HG03575 (cell line): ENCODE results near the gene GDPD5.

Experiments
- ATAC-seq: cut with Tn5 transposase; IDR thresholded peaks from one replicate; pipeline ENCODE4 v1.9.1; 2021; ENCODE audit not compliant: unreplicated experiment, insufficient number of reproducible peaks, low FRiP score; ENCODE audit errors: extremely low read depth

GDPD5 gene

GRCh38 chr11:75479597-75480145, 46.1 kb downstream of the GDPD5 start:
- no peak for ATAC-seq

- no peak for ATAC-seq
These were observed 46.8 kb downstream of the GDPD5 start for GRCh38 chr11:75478783-75479596.

- ATAC-seq, result no peak
These were observed 48.2 kb downstream of the GDPD5 start for GRCh38 chr11:75477614-75477935.

- no peak for ATAC-seq
These were observed 48.8 kb downstream of the GDPD5 start for GRCh38 chr11:75476739-75477613.

- ATAC-seq, result no peak
These were observed 49.7 kb downstream of the GDPD5 start for GRCh38 chr11:75475767-75476650.

GRCh38 chr11:75474878-75475766, 50.6 kb downstream of the GDPD5 start:
- no peak for ATAC-seq

- no peak for ATAC-seq
These were observed 51.5 kb downstream of the GDPD5 start for GRCh38 chr11:75474240-75474639.

- ATAC-seq, result no peak
These were observed 52.1 kb downstream of the GDPD5 start for GRCh38 chr11:75473684-75474083.

GRCh38 chr11:75472081-75472732, 53.5 kb downstream of the GDPD5 start:
- ATAC-seq, result no peak

GRCh38 chr11:75471176-75471973, 54.4 kb downstream of the GDPD5 start:
- no peak for ATAC-seq

- ATAC-seq, result no peak
These were observed 55.2 kb downstream of the GDPD5 start for GRCh38 chr11:75470476-75471080.

- no peak for ATAC-seq
These were observed 55.8 kb downstream of the GDPD5 start for GRCh38 chr11:75469785-75470405.

- no peak for ATAC-seq
These were observed 57.0 kb downstream of the GDPD5 start for GRCh38 chr11:75468534-75469340.

- ATAC-seq, result no peak
These were observed 57.9 kb downstream of the GDPD5 start for GRCh38 chr11:75467881-75468280.

- no peak for ATAC-seq
These were observed 58.4 kb downstream of the GDPD5 start for GRCh38 chr11:75467311-75467710.
